Activated CD8-positive, alpha-beta memory T cell treated with anti-CD3 and anti-CD28 coated beads for 24 hours (primary cell): ENCODE measurements around the gene OSBP2.

Source experiments
- DNase-seq: peaks from one replicate; pipeline ENCODE4 v3.0.0-alpha.2; 2020

OSBP2 gene

DNA sequence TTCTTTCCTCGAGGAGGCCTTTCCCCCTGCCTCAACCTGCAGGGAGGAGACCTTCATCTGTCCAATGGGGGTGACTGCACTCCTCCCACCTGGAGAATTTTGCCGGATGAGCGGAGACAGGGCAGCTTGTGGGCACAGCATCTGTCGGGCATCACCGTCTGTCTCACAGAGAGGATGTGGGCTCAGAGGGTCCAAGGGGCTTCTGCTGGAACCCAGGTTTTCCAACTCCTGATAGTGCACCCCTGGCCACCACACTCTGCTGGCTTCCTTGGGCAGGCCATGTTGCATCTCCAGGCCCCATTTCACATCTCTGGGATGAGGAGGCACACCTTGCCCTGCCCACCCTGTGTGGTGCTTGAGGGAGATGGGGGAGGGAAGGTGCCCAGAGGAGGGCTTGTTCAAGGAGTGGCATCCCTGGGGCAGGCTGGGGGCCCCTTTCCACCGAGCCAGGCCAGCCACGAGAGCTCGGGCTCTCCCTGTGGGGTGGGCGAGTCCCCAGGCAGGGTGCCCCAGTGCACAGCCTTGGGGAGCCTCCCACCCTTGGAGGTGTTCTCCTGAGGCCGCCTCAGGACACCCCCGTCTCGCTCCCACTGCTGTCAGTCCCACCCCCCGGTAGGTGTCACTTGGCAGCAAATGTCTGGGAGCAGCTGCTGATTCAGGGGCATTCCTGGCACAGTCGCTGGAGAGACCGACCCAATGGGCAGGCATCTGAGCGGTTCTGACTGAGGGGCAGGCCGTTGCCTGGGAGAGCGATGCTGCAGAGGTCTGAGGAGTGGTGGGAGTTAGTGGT, 189.7 kb downstream of the OSBP2 start:
- no peak for DNase-seq

DNA sequence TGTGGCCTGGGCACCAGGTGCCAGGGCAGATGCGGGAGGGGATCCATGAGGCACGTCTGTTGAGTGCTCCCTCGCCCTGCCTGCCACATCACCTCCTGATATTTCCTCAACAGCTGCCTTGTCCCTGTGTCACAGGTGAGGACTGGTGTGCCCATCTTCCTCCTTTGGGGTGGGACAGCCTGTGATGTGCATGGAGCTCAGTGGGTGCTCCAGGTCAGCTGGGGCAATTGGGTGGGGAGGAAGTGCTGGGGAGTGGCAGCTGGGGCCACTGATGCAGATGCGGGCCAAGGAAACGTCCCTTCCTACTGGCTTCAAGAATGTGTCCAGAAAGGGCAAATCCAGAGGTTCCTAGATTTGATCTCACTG, 190.3 kb downstream of the OSBP2 start:
- DNase-seq = no peak

GRCh38 chr22:30885591-30885990, 190.9 kb downstream of the OSBP2 start:
- no peak for DNase-seq

- no peak for DNase-seq
Observed at GRCh38 chr22:30887453-30887852, 192.8 kb downstream of the OSBP2 start.

GRCh38 chr22:30887861-30888260, 193.2 kb downstream of the OSBP2 start:
- DNase-seq = no peak

DNA sequence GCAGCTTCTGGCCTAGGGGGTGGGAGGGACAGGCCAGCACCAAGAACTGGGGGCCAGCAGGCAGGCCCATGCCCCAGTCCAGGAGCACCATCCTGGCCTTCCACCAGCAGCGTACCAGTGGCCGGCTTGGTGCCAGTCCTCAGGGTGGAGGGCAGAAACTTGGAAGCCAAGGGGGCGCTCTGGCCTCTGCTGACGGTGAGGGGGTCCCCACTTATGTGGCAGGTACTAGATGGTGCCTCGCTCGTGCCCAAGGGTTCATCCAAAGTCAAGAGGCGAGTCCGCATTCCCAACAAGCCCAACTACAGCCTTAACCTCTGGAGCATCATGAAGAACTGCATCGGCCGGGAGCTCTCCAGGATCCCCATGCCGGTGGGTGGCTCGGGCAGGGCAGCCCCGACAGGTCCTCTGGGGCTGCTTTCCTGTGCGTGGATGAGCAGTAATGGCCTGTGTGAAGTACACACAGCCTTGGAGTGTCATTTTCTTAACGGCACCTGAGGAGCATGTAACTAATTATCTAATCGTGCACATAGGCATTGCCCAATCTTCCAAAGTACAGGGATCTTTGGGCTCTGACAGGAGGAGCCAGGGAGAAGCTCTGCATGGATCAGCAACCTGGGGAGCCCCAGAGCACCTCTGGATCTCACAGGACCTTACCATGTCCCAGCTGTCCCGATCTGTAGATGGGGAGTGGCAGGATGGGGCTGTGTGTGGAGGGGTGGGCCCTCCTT, 194.8 kb downstream of the OSBP2 start:
- DNase-seq = no peak

GRCh38 chr22:30889996-30890480, 195.4 kb downstream of the OSBP2 start:
- no peak for DNase-seq

DNA sequence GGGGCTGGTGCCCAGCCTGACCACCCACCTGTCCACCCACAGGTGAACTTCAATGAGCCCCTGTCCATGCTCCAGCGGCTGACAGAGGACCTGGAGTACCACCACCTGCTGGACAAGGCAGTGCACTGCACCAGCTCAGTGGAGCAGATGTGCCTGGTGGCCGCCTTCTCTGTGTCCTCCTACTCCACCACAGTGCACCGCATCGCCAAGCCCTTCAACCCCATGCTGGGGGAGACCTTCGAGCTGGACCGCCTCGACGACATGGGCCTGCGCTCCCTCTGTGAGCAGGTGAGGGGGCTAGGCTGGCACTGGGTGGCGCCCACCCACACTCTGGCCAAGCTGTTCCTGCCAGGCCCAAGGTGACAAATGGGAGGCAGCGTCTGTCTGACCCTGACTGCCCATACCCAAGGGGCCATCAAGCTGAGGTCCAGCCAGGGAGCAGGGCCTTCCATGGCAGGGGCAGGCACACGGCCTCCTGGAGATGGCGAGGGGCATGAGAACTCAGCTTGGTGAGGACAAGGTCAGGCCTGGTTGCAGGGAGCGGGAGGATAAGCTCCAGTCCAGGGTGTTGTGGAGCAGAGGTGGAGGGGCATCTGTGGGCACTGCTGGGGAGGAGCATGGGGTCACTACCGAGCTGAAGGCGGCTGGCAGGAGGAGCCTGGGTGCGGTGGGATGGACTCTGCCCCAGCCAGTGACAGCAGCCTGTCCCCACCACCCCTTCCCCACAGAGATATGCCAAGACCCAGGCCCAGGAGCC, 196.2 kb downstream of the OSBP2 start:
- DNase-seq = peak; percentile 70

DNA sequence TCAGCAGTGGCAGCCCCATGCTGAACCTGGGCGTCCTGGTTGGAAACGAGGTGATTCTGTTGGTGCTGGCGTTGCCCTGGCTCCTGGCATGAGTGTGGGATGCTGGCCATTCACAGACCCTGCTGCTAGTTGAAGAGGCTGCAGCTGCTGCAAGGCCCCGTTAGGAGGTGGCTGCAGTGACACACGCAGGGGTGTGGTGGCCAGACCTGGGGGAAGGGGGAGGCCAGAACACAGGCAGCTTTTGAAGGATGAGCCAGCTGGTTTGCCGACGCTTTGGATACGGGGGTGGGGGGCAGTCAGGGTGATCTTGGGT, 196.7 kb downstream of the OSBP2 start:
- no peak for DNase-seq

DNA sequence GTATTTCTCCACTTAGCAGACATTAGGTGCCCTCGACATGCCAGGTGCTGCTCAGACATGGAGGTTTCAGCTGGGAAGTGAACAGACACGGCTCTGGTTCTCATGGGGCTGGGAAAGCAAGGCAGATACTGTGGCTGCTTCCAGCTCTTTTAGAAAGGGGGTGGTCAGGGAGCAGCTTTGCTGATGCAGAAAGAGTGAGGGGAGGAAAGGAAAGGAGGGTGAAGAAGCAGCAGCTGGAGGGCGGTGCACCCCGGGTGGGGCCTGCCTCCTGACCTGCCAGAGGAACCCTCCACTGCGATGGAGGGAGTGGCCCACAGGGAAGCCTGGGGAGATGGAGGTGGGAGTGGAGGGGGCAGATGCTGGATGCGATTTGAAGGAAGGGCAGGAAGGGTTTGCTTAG, 197.1 kb downstream of the OSBP2 start:
- DNase-seq = peak; percentile 49

- DNase-seq = no peak
Observed at GRCh38 chr22:30892286-30892685, 197.6 kb downstream of the OSBP2 start.

DNA sequence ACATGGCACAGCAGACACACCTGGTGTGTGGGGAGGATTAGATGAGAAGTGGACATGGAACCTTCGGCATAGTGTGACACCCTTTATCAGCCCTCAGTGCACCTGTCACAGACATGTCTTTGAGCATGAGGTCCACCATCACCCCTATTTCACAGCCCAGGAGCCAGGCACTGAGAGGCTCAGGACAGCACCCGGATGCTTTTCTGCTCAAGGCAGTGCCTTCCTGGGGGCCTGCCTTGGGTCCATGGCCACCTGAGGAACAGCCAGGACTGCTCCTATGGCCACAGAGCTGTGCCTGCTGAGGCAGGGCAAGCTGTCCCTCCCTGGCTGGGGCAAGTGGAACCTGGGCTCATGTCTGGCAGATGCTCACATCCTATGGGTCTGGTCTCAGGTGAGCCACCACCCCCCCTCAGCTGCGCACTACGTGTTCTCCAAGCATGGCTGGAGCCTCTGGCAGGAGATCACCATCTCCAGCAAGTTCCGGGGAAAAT, 198.1 kb downstream of the OSBP2 start:
- peak; percentile 53 for DNase-seq

DNA sequence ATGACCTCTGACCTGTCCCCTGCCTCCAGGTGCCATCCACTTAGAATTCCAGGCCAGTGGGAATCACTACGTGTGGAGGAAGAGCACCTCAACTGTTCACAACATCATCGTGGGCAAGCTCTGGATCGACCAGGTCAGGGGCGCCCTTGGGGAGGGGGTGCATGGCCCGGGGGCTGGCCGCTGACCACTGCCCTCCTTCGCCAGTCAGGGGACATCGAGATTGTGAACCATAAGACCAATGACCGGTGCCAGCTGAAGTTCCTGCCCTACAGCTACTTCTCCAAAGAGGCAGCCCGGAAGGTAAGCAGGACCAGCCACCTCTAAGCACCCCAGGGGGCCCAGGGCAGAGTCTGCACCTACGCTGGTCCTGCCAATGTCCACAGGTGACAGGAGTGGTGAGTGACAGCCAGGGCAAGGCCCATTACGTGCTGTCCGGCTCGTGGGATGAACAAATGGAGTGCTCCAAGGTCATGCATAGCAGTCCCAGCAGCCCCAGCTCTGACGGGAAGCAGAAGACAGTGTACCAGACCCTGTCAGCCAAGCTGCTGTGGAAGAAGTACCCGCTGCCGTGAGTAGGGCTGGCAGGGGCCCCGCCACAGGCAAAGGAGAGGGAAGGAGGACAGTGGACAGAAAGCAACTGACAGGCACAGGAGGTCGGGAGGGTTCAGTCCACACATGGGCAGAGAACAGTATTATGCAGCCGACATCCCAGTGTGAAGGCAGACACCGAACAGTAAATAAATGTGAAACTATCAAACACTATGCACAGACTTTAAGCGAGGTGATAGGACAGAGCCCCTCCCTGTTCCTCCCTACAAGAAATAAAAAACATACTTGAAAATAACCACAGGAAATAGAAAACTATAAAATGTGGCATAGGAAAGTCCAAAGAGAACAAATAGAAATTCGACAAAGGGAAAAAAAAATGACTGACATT, 199.0 kb downstream of the OSBP2 start:
- DNase-seq = peak; percentile 52

DNA sequence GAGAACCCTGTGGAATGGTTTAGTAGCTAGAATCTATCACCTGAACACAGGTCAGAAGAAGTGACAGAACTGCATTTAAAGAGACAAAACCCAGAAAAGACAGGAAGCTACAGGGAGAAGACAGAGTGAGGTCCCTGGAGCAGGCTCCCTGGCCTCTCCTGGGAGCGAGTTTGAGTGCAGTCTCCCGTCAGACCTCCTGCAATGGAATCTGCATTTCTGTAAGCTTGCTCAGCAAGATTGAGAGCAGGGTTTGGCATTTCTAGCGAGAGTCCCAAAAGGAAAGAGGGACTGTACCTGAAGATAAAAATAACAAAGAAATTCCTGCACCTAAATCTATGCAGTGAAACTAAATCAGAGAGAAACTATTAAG, 199.7 kb downstream of the OSBP2 start:
- peak; percentile 11 for DNase-seq

DNA sequence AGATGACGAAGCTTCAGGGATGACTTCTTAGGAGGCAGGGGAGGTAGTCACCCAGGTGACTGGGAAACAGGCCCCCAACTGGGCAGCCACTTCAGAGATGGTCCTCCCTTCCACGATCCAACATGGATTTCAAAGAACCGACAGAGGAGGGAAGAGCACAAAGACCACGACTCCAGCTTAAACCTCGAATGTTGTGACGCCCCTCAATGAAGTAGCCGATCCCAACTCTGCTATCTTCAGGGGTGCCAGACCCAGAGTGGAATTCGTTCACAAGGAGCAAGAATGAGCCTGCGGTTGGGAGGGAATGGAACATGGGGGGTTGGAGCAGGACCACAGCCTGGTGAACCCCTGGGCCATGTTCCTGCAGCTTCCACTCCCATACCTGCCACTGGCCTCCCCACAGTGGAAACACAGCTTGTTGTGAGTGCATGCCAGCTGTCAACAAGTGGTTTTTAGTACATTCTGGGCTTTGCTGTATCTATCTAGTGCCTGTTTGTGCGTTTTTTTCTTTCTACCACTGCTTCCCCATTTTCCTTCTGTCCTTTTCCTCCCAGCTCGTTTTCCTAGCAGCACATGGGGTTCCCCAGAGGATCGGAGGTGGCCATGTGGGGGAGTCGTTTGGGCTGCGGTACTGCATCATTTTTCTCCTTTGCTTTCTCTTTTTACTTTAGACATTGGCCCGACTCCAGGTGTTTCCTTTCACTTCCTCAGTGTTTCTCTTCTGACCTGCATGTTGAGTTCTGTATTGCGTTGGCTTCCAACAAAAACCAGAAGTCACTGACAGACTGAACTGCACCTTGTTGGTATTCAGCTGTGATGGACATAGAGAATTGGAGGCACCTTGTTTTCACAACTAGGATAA, 208.1 kb downstream of the OSBP2 start:
- DNase-seq = peak; percentile 41

GRCh38 chr22:30903876-30904460, 209.3 kb downstream of the OSBP2 start:
- peak; percentile 26 for DNase-seq

- DNase-seq = peak; percentile 38
Observed at GRCh38 chr22:30905696-30906341, 211.1 kb downstream of the OSBP2 start.

DNA sequence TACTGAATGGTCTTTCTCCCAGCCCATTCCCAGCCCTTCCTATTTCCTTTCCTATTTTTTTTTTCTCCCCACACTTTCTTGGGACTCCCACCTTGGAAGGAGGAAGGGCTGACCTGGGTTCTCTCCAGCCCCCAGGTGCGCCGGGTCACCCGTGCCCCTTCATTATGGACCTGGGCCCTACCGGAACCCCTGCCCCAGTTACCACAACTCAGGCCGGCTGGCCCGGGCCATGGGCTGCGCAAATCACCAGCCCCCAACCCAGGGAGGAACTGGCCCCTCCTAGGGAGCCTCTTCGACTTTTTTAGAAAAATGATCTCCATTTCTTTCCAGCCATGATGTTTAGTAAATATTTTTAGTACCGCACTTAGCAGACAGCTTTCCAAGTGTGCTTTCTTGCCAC, 211.7 kb downstream of the OSBP2 start:
- DNase-seq = no peak

DNA sequence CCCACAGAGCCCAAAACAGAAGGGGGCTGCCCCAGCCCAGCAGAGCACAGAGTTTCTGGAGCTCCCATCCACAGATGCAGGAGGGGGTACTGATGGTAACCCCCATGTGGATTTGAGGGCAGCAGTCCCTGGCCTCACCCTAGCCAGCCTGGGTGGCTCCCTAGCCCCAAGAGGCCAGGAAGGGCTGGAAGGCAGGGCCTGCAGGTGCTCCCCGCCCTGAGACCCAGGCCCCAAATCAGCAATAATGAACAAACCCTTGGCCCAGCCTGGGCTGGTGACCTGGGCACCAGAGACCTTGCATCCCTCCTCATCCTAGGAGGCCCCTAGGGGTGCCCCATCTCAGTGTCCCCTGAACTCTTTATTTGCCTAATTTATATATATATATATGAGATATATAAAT, 212.3 kb downstream of the OSBP2 start:
- peak; percentile 26 for DNase-seq

DNA sequence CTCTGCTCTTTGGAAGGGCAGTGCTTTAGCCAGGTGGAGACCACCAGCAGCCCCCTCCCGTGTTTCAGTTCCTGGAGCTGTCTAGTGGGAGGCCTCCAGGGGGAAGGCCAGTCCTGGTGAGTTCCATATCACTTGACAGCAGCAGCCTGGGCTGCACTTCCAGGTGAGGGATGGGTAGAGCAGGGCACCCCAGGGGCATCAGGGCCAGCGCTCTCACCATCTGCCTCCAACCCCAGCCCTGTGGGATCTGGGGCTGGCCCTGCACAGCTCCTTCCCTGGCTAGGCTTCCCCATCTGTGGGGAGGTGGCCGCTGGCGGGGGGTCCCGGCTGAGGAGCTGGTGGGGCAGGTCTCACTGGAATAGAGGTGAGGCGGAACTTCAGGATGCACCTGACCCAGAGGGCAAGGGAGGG, 213.4 kb downstream of the OSBP2 start:
- DNase-seq = peak; percentile 21

- DNase-seq = peak; percentile 24
Observed at GRCh38 chr22:30909306-30909705, 214.6 kb downstream of the OSBP2 start.
